ENCODE data around the gene EVPL.
A peak's percentile ranks its signal among the peaks of the same experiment; 100 is the strongest.
"Not testable (repeated sequence)": the region's sequence is repeated elsewhere in the genome, so short reads cannot be mapped to it uniquely, and the experiment has no call there.

The EVPL gene

DNA sequence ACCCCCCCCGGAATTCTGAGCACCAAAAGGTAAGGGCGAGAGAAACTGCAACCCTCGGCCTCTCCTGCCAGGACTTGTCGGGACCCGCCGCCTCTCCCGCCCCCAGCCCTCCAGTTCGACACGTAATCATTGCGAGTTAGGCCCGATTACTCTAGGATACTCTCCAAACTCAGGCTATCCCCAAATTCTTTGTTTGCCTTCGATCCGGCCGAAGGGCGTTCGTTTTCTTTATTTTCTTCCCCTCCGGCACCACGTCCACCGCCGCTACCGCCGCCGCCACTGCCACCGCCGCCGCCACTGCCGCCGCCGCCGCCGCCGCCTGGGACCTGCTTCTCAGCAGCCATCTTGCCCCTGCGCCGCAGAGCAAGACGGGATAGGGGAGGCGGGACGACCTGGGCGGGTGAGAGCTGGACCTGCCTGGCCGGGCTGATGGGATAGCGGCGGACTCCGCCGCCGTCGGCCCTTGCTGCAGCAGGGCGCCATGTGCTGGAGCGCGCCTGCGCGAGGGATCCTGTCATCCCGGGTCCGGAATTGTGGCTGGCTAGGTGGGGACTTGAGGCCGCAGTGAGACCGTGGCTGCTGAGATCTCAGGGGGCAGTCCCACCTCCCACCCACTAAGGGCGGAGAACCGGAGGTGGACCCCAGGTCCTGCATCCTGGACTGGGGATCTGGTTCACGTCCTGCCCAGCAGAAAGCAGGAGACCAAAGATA, 45.2 kb upstream of the EVPL start, which contains the start of gene SRP68:
SRP68 (minus strand) TSS at position 370 of the 711 bp plus-strand sequence; CDS start at position 344, 26 bp downstream.
- Histone ChIP-seq H3K79me2 (ENCODE audit: insufficient read depth, low read depth) (peaks cover 56% of the 10 kb centered on the region), H4K20me1 (ENCODE audit: insufficient read depth) (no peaks in the 10 kb centered on the region), H3K4me2 (peak within 1 kb of the TSS; percentile 93), H2AFZ (ENCODE audit: low read depth) (peak within 1 kb of the TSS; percentile 98), H3K4me3 (IDR thresholded peaks at IDR 0.05; ENCODE audit: insufficient read depth, low read depth, low read length) (peak within 1 kb of the TSS; percentile 38), H3K4me1 (ENCODE audit: low read depth, poor library complexity, severe bottlenecking) (peaks cover 14% of the 10 kb centered on the region), H3K9ac (peak within 1 kb of the TSS; percentile 93), H3K27ac (peak within 1 kb of the TSS; percentile 68), H3K27me3 (ENCODE audit: insufficient read depth, low read depth) (peaks cover 2% of the 10 kb centered on the region; the same call in 1 of the 2 replicates), H3K36me3 (ENCODE audit: insufficient read depth) (peaks cover 8% of the 10 kb centered on the region; the same call in 1 of the 2 replicates)
- TF ChIP-seq, protein P1, sequence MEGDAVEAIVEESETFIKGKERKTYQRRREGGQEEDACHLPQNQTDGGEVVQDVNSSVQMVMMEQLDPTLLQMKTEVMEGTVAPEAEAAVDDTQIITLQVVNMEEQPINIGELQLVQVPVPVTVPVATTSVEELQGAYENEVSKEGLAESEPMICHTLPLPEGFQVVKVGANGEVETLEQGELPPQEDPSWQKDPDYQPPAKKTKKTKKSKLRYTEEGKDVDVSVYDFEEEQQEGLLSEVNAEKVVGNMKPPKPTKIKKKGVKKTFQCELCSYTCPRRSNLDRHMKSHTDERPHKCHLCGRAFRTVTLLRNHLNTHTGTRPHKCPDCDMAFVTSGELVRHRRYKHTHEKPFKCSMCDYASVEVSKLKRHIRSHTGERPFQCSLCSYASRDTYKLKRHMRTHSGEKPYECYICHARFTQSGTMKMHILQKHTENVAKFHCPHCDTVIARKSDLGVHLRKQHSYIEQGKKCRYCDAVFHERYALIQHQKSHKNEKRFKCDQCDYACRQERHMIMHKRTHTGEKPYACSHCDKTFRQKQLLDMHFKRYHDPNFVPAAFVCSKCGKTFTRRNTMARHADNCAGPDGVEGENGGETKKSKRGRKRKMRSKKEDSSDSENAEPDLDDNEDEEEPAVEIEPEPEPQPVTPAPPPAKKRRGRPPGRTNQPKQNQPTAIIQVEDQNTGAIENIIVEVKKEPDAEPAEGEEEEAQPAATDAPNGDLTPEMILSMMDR (conservative IDR thresholded peaks at IDR 0.05; ENCODE audit: low read depth, low read length): no peak

DNA sequence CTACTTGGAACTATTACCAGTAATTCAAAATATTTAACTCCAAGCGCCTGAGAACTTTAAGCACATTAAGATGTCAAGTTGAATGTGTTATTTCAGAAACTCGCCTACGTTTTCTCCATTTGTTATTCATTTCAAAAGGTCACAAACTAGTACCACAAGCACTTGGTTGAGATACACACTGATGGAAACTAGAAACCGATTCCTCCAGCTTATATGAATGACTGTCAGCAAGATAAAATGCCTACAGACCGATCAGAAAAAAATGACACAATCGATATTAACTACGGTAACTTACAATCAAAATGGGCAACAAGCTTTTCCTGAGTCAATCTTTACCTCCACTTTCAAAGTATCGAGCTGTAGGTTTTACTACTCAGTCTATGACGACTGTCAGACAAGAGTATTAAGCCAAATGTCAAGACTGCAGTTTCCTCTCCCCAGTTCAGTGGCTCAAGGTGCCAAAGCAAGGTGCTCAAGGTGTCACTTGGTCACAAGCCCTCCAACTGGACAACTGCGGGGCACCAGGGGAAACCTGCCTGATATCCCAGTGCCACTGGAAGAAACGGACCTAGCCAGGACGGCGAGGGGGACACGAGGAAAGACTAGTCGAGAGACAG, 44.5 kb upstream of the EVPL start:
- peaks cover 14% of the 10 kb centered on the region for H3K4me1 ChIP-seq (ENCODE audit: low read depth, poor library complexity, severe bottlenecking)
- H3K9ac ChIP-seq: peak overlapping the region; percentile 93
- peaks cover 57% of the 10 kb centered on the region for H3K79me2 ChIP-seq (ENCODE audit: insufficient read depth, low read depth)
- H3K4me3 ChIP-seq (IDR thresholded peaks at IDR 0.05; ENCODE audit: insufficient read depth, low read depth, low read length): peak overlapping the region; percentile 38
- no peaks in the 10 kb centered on the region; the same call in 1 of the 2 replicates for H3K27me3 ChIP-seq (ENCODE audit: insufficient read depth, low read depth)
- peak overlapping the region; percentile 93 for H3K4me2 ChIP-seq
- TF ChIP-seq, protein P1 (conservative IDR thresholded peaks at IDR 0.05; ENCODE audit: low read depth, low read length): no peak
- H4K20me1 ChIP-seq (ENCODE audit: insufficient read depth): no peaks in the 10 kb centered on the region
- H3K36me3 ChIP-seq (ENCODE audit: insufficient read depth): peaks cover 12% of the 10 kb centered on the region; the same call in 1 of the 2 replicates
- H2AFZ ChIP-seq (ENCODE audit: low read depth): peak overlapping the region; percentile 98
- H3K27ac ChIP-seq: peak overlapping the region; percentile 68

DNA sequence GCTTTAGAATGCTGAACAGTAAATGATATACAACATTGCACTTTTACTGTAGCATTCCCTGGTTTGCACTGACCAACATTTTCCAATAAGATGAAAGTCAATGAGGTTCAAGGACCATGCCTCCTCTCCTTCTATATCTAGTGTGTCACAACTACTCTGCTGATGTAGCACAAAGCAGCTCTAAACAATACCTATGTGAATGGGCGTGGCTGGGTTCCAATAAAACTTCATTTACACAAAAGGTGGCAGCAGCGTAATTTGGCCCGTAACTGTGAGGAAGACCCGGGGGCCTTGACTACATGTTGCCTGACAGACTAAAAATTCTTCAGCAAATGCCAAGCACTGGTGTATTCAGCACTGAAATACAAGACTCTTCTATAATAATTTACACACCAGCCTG, 38.7 kb upstream of the EVPL start:
- Histone ChIP-seq H3K27ac (no peak overlapping the region), H3K36me3 (ENCODE audit: insufficient read depth) (peaks cover 34% of the 10 kb centered on the region; the same call in 1 of the 2 replicates), H3K79me2 (ENCODE audit: insufficient read depth, low read depth) (peaks cover 34% of the 10 kb centered on the region; the same call in 1 of the 2 replicates), H4K20me1 (ENCODE audit: insufficient read depth) (no peaks in the 10 kb centered on the region), H3K4me3 (IDR thresholded peaks at IDR 0.05; ENCODE audit: insufficient read depth, low read depth, low read length) (no peak overlapping the region), H3K4me2 (no peak overlapping the region), H2AFZ (ENCODE audit: low read depth) (no peak overlapping the region), H3K4me1 (ENCODE audit: low read depth, poor library complexity, severe bottlenecking) (peaks cover 7% of the 10 kb centered on the region), H3K9ac (no peak overlapping the region), H3K27me3 (ENCODE audit: insufficient read depth, low read depth) (no peaks in the 10 kb centered on the region)
- TF ChIP-seq, protein P1 (conservative IDR thresholded peaks at IDR 0.05; ENCODE audit: low read depth, low read length): no peak

DNA sequence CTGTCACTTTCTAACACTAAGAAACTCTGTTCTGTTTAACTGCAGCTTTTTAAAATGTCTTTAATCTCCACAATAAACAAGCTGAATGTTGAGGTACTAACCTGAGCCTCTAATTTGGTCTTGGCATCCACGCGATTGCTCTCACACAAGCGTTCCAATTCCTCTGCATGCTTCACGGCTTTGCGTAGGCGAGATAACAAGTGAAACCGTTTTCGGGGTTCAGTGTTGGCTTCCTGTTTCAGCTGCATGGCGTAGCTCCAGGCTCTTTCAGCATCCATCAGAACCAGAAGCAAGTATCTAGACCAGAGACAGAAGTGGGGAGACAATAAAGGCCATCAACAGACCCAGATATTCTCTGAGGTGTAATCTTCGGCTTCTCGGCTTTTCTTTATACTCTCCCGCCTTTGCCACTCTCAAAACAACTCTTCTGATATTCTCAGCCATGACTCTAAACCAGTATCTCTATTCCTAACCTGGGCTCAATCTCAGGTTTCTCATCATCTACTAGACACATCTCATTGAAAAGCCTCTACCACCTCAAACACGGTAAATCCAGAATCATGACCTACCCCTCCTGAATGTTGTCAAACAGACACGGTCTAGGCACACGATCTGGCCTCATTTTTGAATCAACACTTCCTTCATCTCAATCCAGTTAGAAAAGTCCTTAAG, 36.9 kb upstream of the EVPL start:
- H3K4me2 ChIP-seq: no peak overlapping the region
- no peaks in the 10 kb centered on the region for H3K4me1 ChIP-seq (ENCODE audit: low read depth, poor library complexity, severe bottlenecking)
- no peaks in the 10 kb centered on the region for H4K20me1 ChIP-seq (ENCODE audit: insufficient read depth)
- no peak overlapping the region for H3K4me3 ChIP-seq (IDR thresholded peaks at IDR 0.05; ENCODE audit: insufficient read depth, low read depth, low read length)
- H3K9ac ChIP-seq: no peak overlapping the region
- H3K36me3 ChIP-seq (ENCODE audit: insufficient read depth): peaks cover 46% of the 10 kb centered on the region; the same call in 1 of the 2 replicates
- H3K27me3 ChIP-seq (ENCODE audit: insufficient read depth, low read depth): no peaks in the 10 kb centered on the region
- H3K79me2 ChIP-seq (ENCODE audit: insufficient read depth, low read depth): peaks cover 17% of the 10 kb centered on the region; the same call in 1 of the 2 replicates
- no peak overlapping the region for H2AFZ ChIP-seq (ENCODE audit: low read depth)
- no peak overlapping the region for H3K27ac ChIP-seq
- TF ChIP-seq, protein P1 (conservative IDR thresholded peaks at IDR 0.05; ENCODE audit: low read depth, low read length): no peak

DNA sequence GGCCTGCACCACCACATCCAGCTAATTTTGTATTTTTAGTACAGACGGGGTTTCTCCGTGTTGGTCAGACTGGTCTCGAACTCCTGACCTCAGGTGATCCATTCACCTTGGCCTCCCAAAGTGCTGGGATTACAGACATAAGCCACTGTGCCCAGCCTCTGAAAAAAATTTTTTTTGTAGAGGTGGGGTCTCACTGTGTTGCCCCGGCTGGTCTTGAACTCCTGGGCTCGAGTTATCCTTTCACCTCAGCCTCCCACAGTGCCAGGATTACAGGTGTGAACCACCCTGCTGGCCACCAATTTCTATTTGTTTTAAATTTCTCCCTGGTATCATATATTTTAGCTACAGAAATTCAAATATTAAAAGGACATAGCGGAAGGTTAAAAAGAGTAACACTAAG, 31.2 kb upstream of the EVPL start:
- not testable (repeated sequence) for H3K4me1 ChIP-seq (ENCODE audit: low read depth, poor library complexity, severe bottlenecking); H4K20me1 ChIP-seq (ENCODE audit: insufficient read depth); H3K79me2 ChIP-seq (ENCODE audit: insufficient read depth, low read depth); H3K27ac ChIP-seq; H3K4me3 ChIP-seq (IDR thresholded peaks at IDR 0.05; ENCODE audit: insufficient read depth, low read depth, low read length); H3K27me3 ChIP-seq (ENCODE audit: insufficient read depth, low read depth); H2AFZ ChIP-seq (ENCODE audit: low read depth); H3K4me2 ChIP-seq; H3K9ac ChIP-seq
- peaks cover 31% of the 10 kb centered on the region; the same call in 1 of the 2 replicates for H3K36me3 ChIP-seq (ENCODE audit: insufficient read depth)
